ENCODE measurements around the gene MAP10.
"Not testable (repeated sequence)": the region's sequence is repeated elsewhere in the genome, so short reads cannot be mapped to it uniquely, and the experiment has no call there.

MAP10 gene

GRCh38 chr1:232805269-232806185 lies at the start of gene MAP10:
Gene MAP10, plus strand, starts transcription at chr1:232805416. Its CDS starts 34 bp downstream, at chr1:232805450.
- peak; percentile 90 for DNase-seq

GRCh38 chr1:232764458-232765251 lies 40.6 kb upstream of the MAP10 start:
- DNase-seq, result no peak

- DNase-seq, result no peak
These were observed 39.7 kb upstream of the MAP10 start for GRCh38 chr1:232765542-232765941.

- DNase-seq, result no peak
These were observed 38.9 kb upstream of the MAP10 start for GRCh38 chr1:232766241-232766890.

- DNase-seq, result no peak
These were observed 38.3 kb upstream of the MAP10 start for GRCh38 chr1:232766904-232767303.

GRCh38 chr1:232767305-232768074 lies 37.7 kb upstream of the MAP10 start:
- DNase-seq, result peak; percentile 80

GRCh38 chr1:232768793-232769192 lies 36.4 kb upstream of the MAP10 start:
- DNase-seq, result no peak

GRCh38 chr1:232769733-232770132 lies 35.5 kb upstream of the MAP10 start:
- peak; percentile 68 for DNase-seq

- DNase-seq, result no peak
These were observed 31.5 kb upstream of the MAP10 start for GRCh38 chr1:232773752-232774151.

GRCh38 chr1:232776526-232777106 lies 28.6 kb upstream of the MAP10 start:
- no peak for DNase-seq

- DNase-seq, result no peak
These were observed 24.9 kb upstream of the MAP10 start for GRCh38 chr1:232780354-232780753.

- DNase-seq, result no peak
These were observed 20.4 kb upstream of the MAP10 start for GRCh38 chr1:232784794-232785193.

- DNase-seq, result not testable (repeated sequence)
These were observed 19.6 kb upstream of the MAP10 start for GRCh38 chr1:232785630-232786029.

- DNase-seq, result no peak
These were observed 18.3 kb upstream of the MAP10 start for GRCh38 chr1:232786845-232787455.

- DNase-seq, result no peak
These were observed 16.9 kb upstream of the MAP10 start for GRCh38 chr1:232788235-232788872.

GRCh38 chr1:232789651-232790050 lies 15.6 kb upstream of the MAP10 start:
- DNase-seq, result no peak

- no peak for DNase-seq
These were observed 12.3 kb upstream of the MAP10 start for GRCh38 chr1:232792949-232793348.

GRCh38 chr1:232793944-232794343 lies 11.3 kb upstream of the MAP10 start:
- peak; percentile 72 for DNase-seq

GRCh38 chr1:232795497-232796053 lies 9.6 kb upstream of the MAP10 start:
- no peak for DNase-seq

- DNase-seq, result no peak
These were observed 7.2 kb upstream of the MAP10 start for GRCh38 chr1:232797856-232798510.

All from fibroblast of skin of right biceps (primary cell).